GM12874 (cell line): ENCODE data around the gene ADCY1.

Source experiments
- CTCF ChIP-seq: IDR thresholded peaks from 2 replicates; pipeline ENCODE4 v1.5.1; 2011; ENCODE audit warnings: low read depth, mild to moderate bottlenecking, control low read depth, low read length, moderate library complexity; ENCODE audit not compliant: insufficient read depth

Gene ADCY1

DNA sequence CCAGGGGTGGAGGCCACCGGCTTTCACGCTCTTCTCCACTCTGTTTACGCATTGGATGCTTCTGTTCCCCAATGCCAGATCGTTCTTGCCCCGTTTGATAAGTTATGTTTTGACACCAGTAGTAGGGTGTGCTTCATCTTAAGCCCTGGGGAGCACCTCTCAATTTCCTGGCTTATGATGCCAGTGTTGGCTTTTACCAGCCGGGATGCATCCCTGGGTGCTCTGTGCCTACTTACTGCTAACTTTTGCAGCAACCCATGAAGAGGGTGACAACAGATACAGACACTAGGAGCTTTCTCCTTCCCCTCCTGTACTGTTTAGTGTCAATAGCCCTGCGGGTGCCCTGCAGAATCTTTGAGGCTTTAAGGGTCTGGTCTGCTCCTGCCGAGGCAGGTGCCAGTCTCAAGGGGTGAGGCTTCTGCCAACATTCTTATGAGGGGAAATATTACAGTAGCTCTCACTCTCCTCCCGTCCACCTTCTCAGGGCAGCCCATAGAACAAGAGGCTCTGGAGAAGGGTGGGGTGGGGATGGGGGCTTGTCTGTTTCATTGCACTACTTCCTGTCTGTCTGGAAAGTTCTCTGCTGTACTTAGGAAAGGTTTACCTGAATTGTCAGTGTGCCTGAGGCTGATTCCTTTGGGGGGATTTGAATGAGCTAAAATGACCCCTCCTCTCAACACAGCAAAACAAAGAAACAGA lies 23.3 kb downstream of the ADCY1 start:
- no peak for TF ChIP-seq CTCF

- no peak for TF ChIP-seq CTCF
Observed at GRCh38 chr7:45598886-45599520, 24.8 kb downstream of the ADCY1 start.

DNA sequence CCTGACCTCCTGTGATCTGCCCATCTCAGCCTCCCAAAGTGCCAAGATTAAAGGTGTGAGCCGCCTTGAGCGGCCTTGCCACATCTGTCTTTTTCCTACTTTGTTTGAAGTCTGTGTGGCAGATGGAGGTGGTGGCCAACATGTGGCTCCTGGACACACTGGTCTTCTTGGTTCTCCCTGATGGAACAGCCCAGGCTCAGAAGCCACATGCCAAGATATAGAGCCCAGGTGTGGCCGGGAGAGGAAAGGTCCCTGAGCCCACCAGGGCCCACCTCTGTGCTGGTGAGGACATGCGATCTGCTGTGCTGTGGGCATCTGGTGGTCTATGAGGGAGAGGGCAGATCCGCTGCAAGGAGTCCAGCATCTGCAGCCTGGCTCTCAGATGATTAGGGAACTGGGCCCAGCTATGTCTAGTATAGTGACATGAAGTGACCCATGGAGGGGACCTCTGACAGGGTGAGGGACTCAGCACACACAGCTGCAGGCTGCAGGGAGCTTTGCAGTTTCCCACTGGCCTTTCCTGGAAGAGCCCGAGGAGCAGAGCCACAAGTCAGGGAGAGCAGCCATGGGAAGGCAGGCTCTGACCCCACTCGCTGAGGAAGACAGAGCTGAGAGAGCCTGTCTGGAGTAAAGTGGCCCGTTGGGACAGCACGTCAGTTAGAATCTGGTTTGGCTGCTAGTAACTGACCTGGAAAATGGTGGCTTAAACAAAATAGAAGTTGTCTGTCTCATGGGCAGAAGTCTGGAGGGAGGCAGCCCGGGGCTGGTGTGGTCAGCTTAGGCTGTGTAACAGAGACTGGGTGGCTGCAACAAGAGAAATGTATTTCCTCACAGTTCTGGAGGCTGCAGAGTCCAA lies 25.9 kb downstream of the ADCY1 start:
- no peak for TF ChIP-seq CTCF

GRCh38 chr7:45601094-45601493 lies 26.9 kb downstream of the ADCY1 start:
- no peak for TF ChIP-seq CTCF

- no peak for TF ChIP-seq CTCF
Observed at GRCh38 chr7:45601816-45602540, 27.8 kb downstream of the ADCY1 start.

DNA sequence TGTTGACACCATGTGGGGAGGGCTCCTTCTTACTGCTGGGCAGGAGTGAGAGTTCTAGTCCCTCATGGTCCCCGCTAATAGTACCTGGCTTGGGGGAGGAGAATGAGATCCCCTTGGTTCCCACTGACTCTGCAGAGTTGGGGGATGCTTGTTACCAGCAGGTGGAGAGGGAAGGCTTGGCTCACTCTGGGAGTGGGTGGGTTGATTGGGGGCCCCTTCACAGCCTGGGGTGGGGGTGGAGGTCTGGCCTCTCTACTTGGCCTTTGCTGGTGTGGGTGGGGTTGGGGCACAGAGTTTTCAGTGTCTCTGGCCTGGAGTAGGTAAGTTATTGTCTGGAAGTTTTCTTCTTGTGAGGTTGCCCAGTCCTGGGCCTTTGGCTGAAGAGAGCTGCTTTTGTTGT lies 31.9 kb downstream of the ADCY1 start:
- TF ChIP-seq CTCF: no peak

DNA sequence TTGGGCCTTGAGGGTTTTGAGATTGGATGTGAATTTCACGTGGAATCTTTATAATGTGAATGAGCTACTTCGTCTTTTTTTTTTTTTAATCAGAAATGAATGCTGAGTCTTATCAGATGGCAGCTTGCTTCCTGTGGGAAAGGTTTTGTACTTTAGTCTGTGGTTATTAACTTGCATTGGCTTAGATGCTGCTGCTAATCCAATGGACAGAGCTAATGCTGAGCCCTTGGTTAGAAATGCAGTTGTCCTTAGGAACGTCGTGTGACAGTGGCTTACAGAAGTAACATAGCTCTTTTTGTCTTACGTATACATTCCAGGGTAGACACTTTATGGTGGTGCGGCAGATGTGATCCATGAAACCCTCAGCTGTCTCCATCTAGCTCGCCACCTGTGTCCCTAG lies 32.8 kb downstream of the ADCY1 start:
- TF ChIP-seq CTCF: no peak
